ENCODE data around the gene ZNF574.

Gene ZNF574

GRCh38 chr19:42125536-42125935 lies 49.6 kb downstream of the ZNF574 start:
- Histone ChIP-seq H3K79me2 (ENCODE audit: insufficient read depth, low read length) (no peaks in the 10 kb centered on the region), H3K27me3 (ENCODE audit: insufficient read depth, low read length, poor library complexity, severe bottlenecking) (no peaks in the 10 kb centered on the region), H3K4me2 (ENCODE audit: low read depth, low read length, poor library complexity, severe bottlenecking) (no peak overlapping the region), H3K36me3 (ENCODE audit: insufficient read depth, low read length) (no peaks in the 10 kb centered on the region), H3K9ac (ENCODE audit: low read depth, low read length, poor library complexity, severe bottlenecking) (no peak overlapping the region), H3K4me3 (ENCODE audit: low read length, poor library complexity, severe bottlenecking) (no peak overlapping the region), H3F3A (ENCODE audit: low read depth) (no peaks in the 10 kb centered on the region), H3K9me2 (replicated peaks; ENCODE audit: low read depth, low read length) (no peaks in the 10 kb centered on the region), H3K4me1 (ENCODE audit: insufficient read depth, low read length, poor library complexity, severe bottlenecking) (peaks cover 14% of the 10 kb centered on the region), H4K20me1 (ENCODE audit: insufficient read depth, low read length, poor library complexity, severe bottlenecking) (no peaks in the 10 kb centered on the region), H2AFZ (ENCODE audit: low read length) (no peak overlapping the region), H3K9me3 (ENCODE audit: insufficient read depth, low read depth, low read length) (no peaks in the 10 kb centered on the region)
- TF ChIP-seq CTCF (conservative IDR thresholded peaks at IDR 0.05; ENCODE audit: low read length) (no peak), EZH2phosphoT487 (IDR thresholded peaks at IDR 0.05; ENCODE audit: borderline replicate concordance) (no peak)

GRCh38 chr19:42126574-42126973 lies 50.6 kb downstream of the ZNF574 start:
- Histone ChIP-seq H3K79me2 (ENCODE audit: insufficient read depth, low read length) (no peaks in the 10 kb centered on the region), H2AFZ (ENCODE audit: low read length) (no peak overlapping the region), H4K20me1 (ENCODE audit: insufficient read depth, low read length, poor library complexity, severe bottlenecking) (no peaks in the 10 kb centered on the region), H3K27me3 (ENCODE audit: insufficient read depth, low read length, poor library complexity, severe bottlenecking) (no peaks in the 10 kb centered on the region), H3K36me3 (ENCODE audit: insufficient read depth, low read length) (no peaks in the 10 kb centered on the region), H3K4me3 (ENCODE audit: low read length, poor library complexity, severe bottlenecking) (no peak overlapping the region), H3K9ac (ENCODE audit: low read depth, low read length, poor library complexity, severe bottlenecking) (no peak overlapping the region), H3K9me2 (replicated peaks; ENCODE audit: low read depth, low read length) (no peaks in the 10 kb centered on the region), H3K4me1 (ENCODE audit: insufficient read depth, low read length, poor library complexity, severe bottlenecking) (peaks cover 10% of the 10 kb centered on the region), H3K4me2 (ENCODE audit: low read depth, low read length, poor library complexity, severe bottlenecking) (no peak overlapping the region), H3F3A (ENCODE audit: low read depth) (no peaks in the 10 kb centered on the region), H3K9me3 (ENCODE audit: insufficient read depth, low read depth, low read length) (no peaks in the 10 kb centered on the region)
- no peak for TF ChIP-seq CTCF (conservative IDR thresholded peaks at IDR 0.05; ENCODE audit: low read length)
- TF ChIP-seq EZH2phosphoT487 (IDR thresholded peaks at IDR 0.05; ENCODE audit: borderline replicate concordance), result no peak

GRCh38 chr19:42129399-42130253 lies 53.7 kb downstream of the ZNF574 start:
- H3K4me1 ChIP-seq (ENCODE audit: insufficient read depth, low read length, poor library complexity, severe bottlenecking), result peaks cover 22% of the 10 kb centered on the region

More at GRCh38 chr19:42129399-42130253, 53.7 kb downstream of the ZNF574 start:
- no peaks in the 10 kb centered on the region for H3K36me3 ChIP-seq (ENCODE audit: insufficient read depth, low read length)
- H3F3A ChIP-seq (ENCODE audit: low read depth), result no peaks in the 10 kb centered on the region
- H3K9me2 ChIP-seq (replicated peaks; ENCODE audit: low read depth, low read length), result no peaks in the 10 kb centered on the region
- H3K4me2 ChIP-seq (ENCODE audit: low read depth, low read length, poor library complexity, severe bottlenecking), result no peak overlapping the region
- H2AFZ ChIP-seq (ENCODE audit: low read length), result no peak overlapping the region
- no peak overlapping the region for H3K9ac ChIP-seq (ENCODE audit: low read depth, low read length, poor library complexity, severe bottlenecking)
- H3K4me3 ChIP-seq (ENCODE audit: low read length, poor library complexity, severe bottlenecking), result no peak overlapping the region
- TF ChIP-seq CTCF (conservative IDR thresholded peaks at IDR 0.05; ENCODE audit: low read length) (no peak), EZH2phosphoT487 (IDR thresholded peaks at IDR 0.05; ENCODE audit: borderline replicate concordance) (no peak)
- H3K9me3 ChIP-seq (ENCODE audit: insufficient read depth, low read depth, low read length), result no peaks in the 10 kb centered on the region
- no peaks in the 10 kb centered on the region for H4K20me1 ChIP-seq (ENCODE audit: insufficient read depth, low read length, poor library complexity, severe bottlenecking)
- no peaks in the 10 kb centered on the region for H3K27me3 ChIP-seq (ENCODE audit: insufficient read depth, low read length, poor library complexity, severe bottlenecking)
- no peaks in the 10 kb centered on the region for H3K79me2 ChIP-seq (ENCODE audit: insufficient read depth, low read length)

Measured in Loucy (cell line).